ENCODE measurements around the gene CEACAM8.

DNA sequence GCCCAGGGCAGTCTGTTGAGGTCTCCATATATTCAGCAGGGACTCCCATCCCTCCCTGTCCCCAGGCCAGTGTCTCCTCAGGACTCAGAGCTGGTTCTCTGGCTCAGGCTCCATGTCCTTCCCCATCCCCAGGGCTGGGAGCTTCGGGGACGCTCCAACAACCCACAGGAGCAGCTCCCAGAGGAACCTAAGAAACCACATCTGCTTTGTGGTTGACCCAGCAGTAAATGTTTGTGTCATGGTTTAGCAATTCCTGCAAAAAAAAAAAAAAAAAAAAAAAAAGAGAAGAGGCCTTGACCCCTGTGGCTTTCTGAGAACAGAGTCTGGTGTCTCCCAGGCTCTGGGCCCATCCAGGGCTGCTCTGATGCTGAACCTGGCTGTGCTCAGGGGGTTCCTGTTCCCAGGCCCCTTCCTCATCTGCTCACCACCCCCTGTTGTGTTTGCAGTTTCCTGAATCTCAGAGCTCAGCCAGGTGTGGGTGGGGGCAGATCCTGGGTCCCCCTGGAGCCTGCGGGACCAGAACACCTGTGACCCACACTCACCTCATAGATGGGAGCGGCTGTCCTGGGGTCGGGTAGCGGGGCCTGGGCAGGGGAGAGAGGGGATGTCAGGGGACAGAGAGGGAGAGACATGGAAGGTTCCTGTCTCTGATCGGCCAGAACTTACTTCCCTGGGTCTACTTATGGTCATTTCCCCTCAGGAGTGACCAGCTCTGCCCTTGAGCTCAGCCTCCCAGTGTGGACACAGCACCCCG is 41.3 kb downstream of the CEACAM8 start:
- TF ChIP-seq GATA3 (IDR thresholded peaks at IDR 0.05; ENCODE audit: low read depth, low read length) (no peak), GATA2 (IDR thresholded peaks at IDR 0.05; ENCODE audit: low read depth, low read length) (no peak)
